ENCODE data around the gene ADAMTS13. TPM values are rescaled to one million over a fixed set of nuclear protein-coding genes. Genes with fewer than 3 reads are reported as not detected.

ADAMTS13 gene
- total RNA-seq, 1 donor from 2014 or later = 2.0 TPM

DNA sequence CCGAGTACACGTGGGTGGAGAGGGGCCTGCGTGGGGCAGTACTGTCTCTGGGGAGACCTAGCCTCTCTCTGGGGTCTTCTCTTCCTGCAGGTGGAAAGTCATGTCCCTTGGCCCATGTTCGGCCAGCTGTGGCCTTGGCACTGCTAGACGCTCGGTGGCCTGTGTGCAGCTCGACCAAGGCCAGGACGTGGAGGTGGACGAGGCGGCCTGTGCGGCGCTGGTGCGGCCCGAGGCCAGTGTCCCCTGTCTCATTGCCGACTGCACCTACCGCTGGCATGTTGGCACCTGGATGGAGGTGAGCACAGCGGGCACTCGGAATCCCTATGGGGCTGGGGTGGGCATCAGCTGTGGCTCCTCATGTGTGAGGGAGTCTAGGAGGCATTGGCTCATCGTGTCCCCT, 32.2 kb downstream of the ADAMTS13 start:
- H3K27me3 ChIP-seq = no peaks in the 10 kb centered on the region
- ATAC-seq = no peak
- H3K4me1 ChIP-seq = peaks cover 6% of the 10 kb centered on the region
- H3K9me3 ChIP-seq = no peaks in the 10 kb centered on the region
- TF ChIP-seq, protein P1, sequence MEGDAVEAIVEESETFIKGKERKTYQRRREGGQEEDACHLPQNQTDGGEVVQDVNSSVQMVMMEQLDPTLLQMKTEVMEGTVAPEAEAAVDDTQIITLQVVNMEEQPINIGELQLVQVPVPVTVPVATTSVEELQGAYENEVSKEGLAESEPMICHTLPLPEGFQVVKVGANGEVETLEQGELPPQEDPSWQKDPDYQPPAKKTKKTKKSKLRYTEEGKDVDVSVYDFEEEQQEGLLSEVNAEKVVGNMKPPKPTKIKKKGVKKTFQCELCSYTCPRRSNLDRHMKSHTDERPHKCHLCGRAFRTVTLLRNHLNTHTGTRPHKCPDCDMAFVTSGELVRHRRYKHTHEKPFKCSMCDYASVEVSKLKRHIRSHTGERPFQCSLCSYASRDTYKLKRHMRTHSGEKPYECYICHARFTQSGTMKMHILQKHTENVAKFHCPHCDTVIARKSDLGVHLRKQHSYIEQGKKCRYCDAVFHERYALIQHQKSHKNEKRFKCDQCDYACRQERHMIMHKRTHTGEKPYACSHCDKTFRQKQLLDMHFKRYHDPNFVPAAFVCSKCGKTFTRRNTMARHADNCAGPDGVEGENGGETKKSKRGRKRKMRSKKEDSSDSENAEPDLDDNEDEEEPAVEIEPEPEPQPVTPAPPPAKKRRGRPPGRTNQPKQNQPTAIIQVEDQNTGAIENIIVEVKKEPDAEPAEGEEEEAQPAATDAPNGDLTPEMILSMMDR (IDR thresholded peaks at IDR 0.05) = no peak
- intact Hi-C loops (cut with DNase I) = no loop called here
- no peak overlapping the region for H3K4me3 ChIP-seq
- no peak for DNase-seq
- no peak overlapping the region for H3K27ac ChIP-seq
- no peaks in the 10 kb centered on the region for H3K36me3 ChIP-seq

- TF ChIP-seq, protein P1 (IDR thresholded peaks at IDR 0.05) = no peak
- no peaks in the 10 kb centered on the region for H3K9me3 ChIP-seq
- H3K27me3 ChIP-seq = no peaks in the 10 kb centered on the region
- DNase-seq (no peak), ATAC-seq (no peak)
- peaks cover 7% of the 10 kb centered on the region for H3K4me1 ChIP-seq
- no peaks in the 10 kb centered on the region for H3K36me3 ChIP-seq
- intact Hi-C loops (cut with DNase I) = no loop called here
- no peak overlapping the region for H3K4me3 ChIP-seq
- no peak overlapping the region for H3K27ac ChIP-seq
Observed at GRCh38 chr9:133454943-133455673, 32.9 kb downstream of the ADAMTS13 start.

DNA sequence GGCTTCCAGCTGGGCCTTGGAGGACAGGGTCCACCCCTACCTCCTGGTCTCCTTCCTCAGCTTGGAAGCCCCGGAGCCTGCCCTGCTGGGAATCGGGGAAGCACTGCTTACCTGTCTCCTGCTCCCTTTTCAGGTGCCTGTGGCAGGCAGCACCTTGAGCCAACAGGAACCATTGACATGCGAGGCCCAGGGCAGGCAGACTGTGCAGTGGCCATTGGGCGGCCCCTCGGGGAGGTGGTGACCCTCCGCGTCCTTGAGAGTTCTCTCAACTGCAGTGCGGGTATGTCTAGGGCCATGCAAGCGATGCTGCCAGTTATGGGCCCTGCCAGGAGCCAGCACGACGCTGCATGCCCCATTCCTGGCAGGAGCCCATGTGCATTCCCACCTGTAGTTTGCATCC, 33.8 kb downstream of the ADAMTS13 start:
- no peaks in the 10 kb centered on the region for H3K27me3 ChIP-seq
- ATAC-seq = no peak
- no peak overlapping the region for H3K27ac ChIP-seq
- H3K4me3 ChIP-seq = no peak overlapping the region
- no peaks in the 10 kb centered on the region for H3K36me3 ChIP-seq
- intact Hi-C loops (cut with DNase I) = no loop called here
- no peak for DNase-seq
- TF ChIP-seq, protein P1 (IDR thresholded peaks at IDR 0.05) = no peak
- no peaks in the 10 kb centered on the region for H3K9me3 ChIP-seq
- H3K4me1 ChIP-seq = peaks cover 8% of the 10 kb centered on the region

- no peaks in the 10 kb centered on the region for H3K36me3 ChIP-seq
- TF ChIP-seq, protein P1 (IDR thresholded peaks at IDR 0.05) = no peak
- H3K4me1 ChIP-seq = peaks cover 13% of the 10 kb centered on the region
- DNase-seq = no peak
- intact Hi-C loops (cut with DNase I) = no loop called here
- H3K9me3 ChIP-seq = no peaks in the 10 kb centered on the region
- no peak for ATAC-seq
- no peaks in the 10 kb centered on the region for H3K27me3 ChIP-seq
- H3K27ac ChIP-seq = no peak overlapping the region
- H3K4me3 ChIP-seq = no peak overlapping the region
Observed at GRCh38 chr9:133456409-133456808, 34.2 kb downstream of the ADAMTS13 start.

GRCh38 chr9:133457233-133457632, 35.1 kb downstream of the ADAMTS13 start:
- Histone ChIP-seq H3K9me3 (no peaks in the 10 kb centered on the region), H3K27ac (no peak overlapping the region), H3K36me3 (no peaks in the 10 kb centered on the region), H3K27me3 (no peaks in the 10 kb centered on the region), H3K4me1 (peaks cover 13% of the 10 kb centered on the region), H3K4me3 (no peak overlapping the region)
- TF ChIP-seq, protein P1 (IDR thresholded peaks at IDR 0.05) = no peak
- intact Hi-C loops (cut with DNase I) = no loop called here
- DNase-seq = no peak
- no peak for ATAC-seq

Data from upper lobe of right lung (tissue), 1 donor.